ENCODE results near the gene FIG4.

The FIG4 gene

GRCh38 chr6:109718991-109719390 lies 27.9 kb downstream of the FIG4 start:
- Histone ChIP-seq H3K4me1 (ENCODE audit: insufficient read depth, low read length, poor library complexity, severe bottlenecking) (peaks cover 3% of the 10 kb centered on the region), H3K36me3 (ENCODE audit: insufficient read depth, low read length) (peaks cover 27% of the 10 kb centered on the region; the same call in 1 of the 2 replicates), H3F3A (ENCODE audit: low read depth) (no peaks in the 10 kb centered on the region), H3K79me2 (ENCODE audit: insufficient read depth, low read length) (no peaks in the 10 kb centered on the region), H3K27me3 (ENCODE audit: insufficient read depth, low read length, poor library complexity, severe bottlenecking) (no peaks in the 10 kb centered on the region), H2AFZ (ENCODE audit: low read length) (no peak overlapping the region), H3K9me2 (replicated peaks; ENCODE audit: low read depth, low read length) (no peaks in the 10 kb centered on the region), H3K4me2 (ENCODE audit: low read depth, low read length, poor library complexity, severe bottlenecking) (no peak overlapping the region), H3K4me3 (ENCODE audit: low read length, poor library complexity, severe bottlenecking) (no peak overlapping the region), H3K9ac (ENCODE audit: low read depth, low read length, poor library complexity, severe bottlenecking) (no peak overlapping the region), H3K9me3 (ENCODE audit: insufficient read depth, low read depth, low read length) (no peaks in the 10 kb centered on the region), H4K20me1 (ENCODE audit: insufficient read depth, low read length, poor library complexity, severe bottlenecking) (no peaks in the 10 kb centered on the region)
- TF ChIP-seq CTCF (conservative IDR thresholded peaks at IDR 0.05; ENCODE audit: low read length) (no peak), EZH2phosphoT487 (IDR thresholded peaks at IDR 0.05; ENCODE audit: borderline replicate concordance) (no peak)

DNA sequence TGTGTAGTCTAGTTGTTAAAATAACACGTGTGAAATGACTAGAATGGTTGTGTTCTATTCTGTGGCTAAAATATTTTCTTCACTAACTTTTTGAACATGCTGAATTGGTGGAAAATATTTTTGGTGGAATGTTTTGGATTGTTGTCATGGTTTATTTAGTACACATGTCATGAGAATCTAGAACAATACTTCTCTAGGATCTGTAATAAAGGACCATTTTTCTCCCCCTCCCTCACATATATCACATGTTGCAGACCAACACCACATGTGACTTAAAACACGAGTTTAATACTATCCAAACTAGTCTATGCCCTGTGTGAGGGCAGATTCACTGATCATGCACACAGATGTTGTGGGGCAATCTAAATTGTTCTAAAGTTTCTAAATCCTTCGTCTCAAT lies 29.2 kb downstream of the FIG4 start:
- Histone ChIP-seq H3K4me1 (ENCODE audit: insufficient read depth, low read length, poor library complexity, severe bottlenecking) (peaks cover 3% of the 10 kb centered on the region), H3K36me3 (ENCODE audit: insufficient read depth, low read length) (peaks cover 26% of the 10 kb centered on the region; the same call in 1 of the 2 replicates), H2AFZ (ENCODE audit: low read length) (no peak overlapping the region), H3K9me2 (replicated peaks; ENCODE audit: low read depth, low read length) (no peaks in the 10 kb centered on the region), H3F3A (ENCODE audit: low read depth) (no peaks in the 10 kb centered on the region), H3K9ac (ENCODE audit: low read depth, low read length, poor library complexity, severe bottlenecking) (no peak overlapping the region), H3K27me3 (ENCODE audit: insufficient read depth, low read length, poor library complexity, severe bottlenecking) (no peaks in the 10 kb centered on the region), H3K4me2 (ENCODE audit: low read depth, low read length, poor library complexity, severe bottlenecking) (no peak overlapping the region), H3K9me3 (ENCODE audit: insufficient read depth, low read depth, low read length) (no peaks in the 10 kb centered on the region), H4K20me1 (ENCODE audit: insufficient read depth, low read length, poor library complexity, severe bottlenecking) (no peaks in the 10 kb centered on the region), H3K79me2 (ENCODE audit: insufficient read depth, low read length) (no peaks in the 10 kb centered on the region), H3K4me3 (ENCODE audit: low read length, poor library complexity, severe bottlenecking) (no peak overlapping the region)
- TF ChIP-seq EZH2phosphoT487 (IDR thresholded peaks at IDR 0.05; ENCODE audit: borderline replicate concordance) (no peak), CTCF (conservative IDR thresholded peaks at IDR 0.05; ENCODE audit: low read length) (no peak)

DNA sequence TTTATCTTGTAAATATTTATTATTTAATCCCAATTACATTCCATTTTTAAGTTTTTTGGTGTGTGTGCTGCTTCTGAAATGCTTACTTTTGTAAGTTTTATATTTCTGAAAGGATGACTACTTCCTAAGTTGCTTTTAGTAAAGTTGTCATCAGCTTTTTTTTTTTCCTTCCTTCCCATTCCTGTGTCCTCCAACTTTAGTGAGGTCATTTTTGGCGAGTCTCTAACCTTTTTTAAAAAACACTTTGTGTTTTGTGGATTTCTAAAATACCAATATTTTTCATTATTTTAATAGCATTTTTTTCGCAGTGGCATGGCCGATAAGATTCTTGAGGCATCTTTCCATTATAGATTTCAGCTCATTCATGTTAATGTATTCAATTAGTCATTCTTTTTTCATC lies 30.9 kb downstream of the FIG4 start:
- Histone ChIP-seq H3F3A (ENCODE audit: low read depth) (no peaks in the 10 kb centered on the region), H3K79me2 (ENCODE audit: insufficient read depth, low read length) (no peaks in the 10 kb centered on the region), H3K4me3 (ENCODE audit: low read length, poor library complexity, severe bottlenecking) (no peak overlapping the region), H3K4me2 (ENCODE audit: low read depth, low read length, poor library complexity, severe bottlenecking) (no peak overlapping the region), H3K9me2 (replicated peaks; ENCODE audit: low read depth, low read length) (no peaks in the 10 kb centered on the region), H3K36me3 (ENCODE audit: insufficient read depth, low read length) (peaks cover 15% of the 10 kb centered on the region; the same call in 1 of the 2 replicates), H3K27me3 (ENCODE audit: insufficient read depth, low read length, poor library complexity, severe bottlenecking) (no peaks in the 10 kb centered on the region), H3K9ac (ENCODE audit: low read depth, low read length, poor library complexity, severe bottlenecking) (no peak overlapping the region), H3K9me3 (ENCODE audit: insufficient read depth, low read depth, low read length) (no peaks in the 10 kb centered on the region), H4K20me1 (ENCODE audit: insufficient read depth, low read length, poor library complexity, severe bottlenecking) (no peaks in the 10 kb centered on the region), H2AFZ (ENCODE audit: low read length) (no peak overlapping the region), H3K4me1 (ENCODE audit: insufficient read depth, low read length, poor library complexity, severe bottlenecking) (peaks cover 3% of the 10 kb centered on the region)
- no peak for TF ChIP-seq EZH2phosphoT487 (IDR thresholded peaks at IDR 0.05; ENCODE audit: borderline replicate concordance)
- TF ChIP-seq CTCF (conservative IDR thresholded peaks at IDR 0.05; ENCODE audit: low read length): no peak
